Spleen (tissue), 7 donors: ENCODE data around the gene PTPRN2.
"Not testable (repeated sequence)": the region's sequence is repeated elsewhere in the genome, so short reads cannot be mapped to it uniquely, and the experiment has no call there.

Source experiments
- CTCF ChIP-seq, 11 experiments: fragments of 200-600 bp in 7 of 11; fragments of 450-650 bp in 4 of 11; sonication (generic) in 4 of 11; IDR thresholded peaks in 8 of 11; conservative IDR thresholded peaks in 3 of 11; 1 replicate in 7 of 11; 2 replicates in 4 of 11; pipeline versions ENCODE4 v1.4.0 to v1.8.0; 2016 to 2021; ENCODE audit warnings: antibody characterized with exemption in 11 of 11, inconsistent platforms in 4 of 11, mild to moderate bottlenecking in 1 of 11
- POLR2A ChIP-seq, 3 donors: fragments of 450-650 bp; IDR thresholded peaks; one replicate each; pipeline ENCODE4 v1.5.1; 2017; ENCODE audit warnings: antibody characterized with exemption in 3 of 3, mild to moderate bottlenecking in 1 of 3
- POLR2AphosphoS5 ChIP-seq, 3 donors: sonication (generic); formaldehyde crosslinking; IDR thresholded peaks; one replicate each; pipeline ENCODE4 v1.5.1; 2017; ENCODE audit warnings: antibody characterized with exemption in 3 of 3
- donor health status: DM: no; HTN: no; CAD: no; lungs with moderate emphysema.
- donor health status: DM: no; HTN: no; CAD: no.
- donor health status: DM: no; HTN: no; CAD: no.

DNA sequence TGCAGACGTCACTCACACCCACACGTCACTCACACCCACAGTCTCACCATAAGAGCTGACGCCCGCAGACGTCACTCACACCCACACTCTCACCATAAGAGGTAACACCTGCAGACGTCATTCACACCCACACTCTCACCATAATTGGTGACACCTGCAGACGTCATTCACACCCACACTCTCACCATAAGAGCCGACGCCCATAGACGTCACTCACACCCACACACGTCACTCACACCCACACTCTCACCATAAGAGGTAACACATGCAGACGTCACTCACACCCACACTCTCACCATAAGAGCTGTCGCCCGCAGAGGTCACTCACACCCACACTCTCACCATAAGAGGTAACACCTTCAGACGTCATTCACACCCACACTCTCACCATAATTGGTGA, 246.5 kb downstream of the PTPRN2 start:
- TF ChIP-seq POLR2A (IDR thresholded peaks at IDR 0.05); POLR2AphosphoS5 (IDR thresholded peaks at IDR 0.05); CTCF (IDR thresholded peaks at IDR 0.05 in 8 of 11, conservative IDR thresholded peaks at IDR 0.05 in 3 of 11): not testable (repeated sequence)
